ENCODE measurements around the gene MCRS1. TPM values are rescaled to one million over a fixed set of nuclear protein-coding genes. Genes with fewer than 3 reads are reported as not detected.
A peak's percentile ranks its signal among the peaks of the same experiment; 100 is the strongest.
"Not testable (repeated sequence)": the region's sequence is repeated elsewhere in the genome, so short reads cannot be mapped to it uniquely, and the experiment has no call there.

The MCRS1 gene
- total RNA-seq = 10 to 100 TPM; 35.3 to 62.5 (median 51.1) TPM

DNA sequence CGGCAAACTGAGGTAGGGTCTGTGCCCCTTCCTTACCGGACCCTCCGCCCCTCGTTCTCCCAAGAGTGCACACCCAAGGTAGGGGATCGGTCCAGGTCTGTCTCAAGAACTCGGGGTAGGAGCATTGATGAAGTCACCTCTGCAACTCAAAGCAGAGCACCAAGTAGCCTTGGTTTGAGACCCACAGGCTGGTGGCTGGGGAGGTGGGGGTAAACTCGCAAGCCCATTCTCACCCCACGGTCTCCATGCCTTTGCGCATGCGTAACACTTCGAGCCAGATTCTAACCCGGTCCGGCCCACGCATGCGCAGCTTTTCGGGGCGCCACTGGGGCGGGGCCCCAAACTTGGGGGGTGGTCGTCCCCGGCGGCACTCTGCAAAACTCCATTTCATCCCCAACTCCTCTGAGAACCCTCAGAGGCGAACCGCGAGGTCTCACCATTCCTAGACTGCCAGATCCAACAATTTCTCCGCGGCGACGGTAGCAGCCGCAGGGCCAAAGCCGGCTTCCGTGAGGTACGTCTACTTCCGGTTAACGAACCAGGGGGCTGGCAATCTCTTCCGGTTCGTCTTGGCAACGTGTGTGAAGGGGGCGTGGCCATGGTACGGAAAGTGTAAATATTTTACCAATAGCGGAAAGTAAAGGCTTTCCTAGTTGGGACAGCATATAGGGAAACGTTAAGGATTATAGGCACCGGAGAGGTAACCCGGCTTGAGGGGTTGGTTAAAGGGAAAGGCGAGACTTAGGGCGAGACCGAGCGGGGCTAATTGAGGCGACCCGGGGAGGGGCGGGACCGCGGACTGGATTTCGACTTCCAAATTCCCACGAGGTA is at the start of gene MCRS1:
TSS of gene MCRS1 (minus strand) at position 532 of the 831 bp plus-strand sequence. CDS start 1,411 bp downstream, outside the sequence.
- ATAC-seq = peak; percentile 93
- TF ChIP-seq CTCF (IDR thresholded peaks at IDR 0.05) (peak in 1 of 4 experiments; percentile 20), POLR2A (IDR thresholded peaks at IDR 0.05) (peak; percentile 29 to 43), POLR2AphosphoS5 (IDR thresholded peaks at IDR 0.05) (peak; percentile 83), EP300 (IDR thresholded peaks at IDR 0.05) (no peak)
- H3K4me3 ChIP-seq = peak within 1 kb of the TSS; percentile 45 to 57
- H3K9me3 ChIP-seq = no peaks in the 10 kb centered on the region
- H3K27me3 ChIP-seq = no peaks in the 10 kb centered on the region
- WGBS, 2 donors (ENCODE audit: low coverage in 1 of 2) = 1% methylated on average over 22 to 26 of the region's 54 CpGs
- peaks cover 0 to 54% (median 26%) of the 10 kb centered on the region in 3 donors for H3K4me1 ChIP-seq
- peak within 1 kb of the TSS; percentile 16 to 87 (median 84) for H3K27ac ChIP-seq
- H3K36me3 ChIP-seq = peaks cover 0 to 33% of the 10 kb centered on the region in 2 donors

GRCh38 chr12:49616533-49617219 is 48.7 kb upstream of the MCRS1 start:
- Histone ChIP-seq H3K36me3 (no peaks in the 10 kb centered on the region), H3K27me3 (peaks cover 4% of the 10 kb centered on the region), H3K27ac (no peak overlapping the region), H3K4me1 (peaks cover 0 to 5% (median 2%) of the 10 kb centered on the region in 3 donors), H3K4me3 (no peak overlapping the region), H3K9me3 (no peaks in the 10 kb centered on the region)
- TF ChIP-seq CTCF (IDR thresholded peaks at IDR 0.05) (no peak), POLR2AphosphoS5 (IDR thresholded peaks at IDR 0.05) (no peak), POLR2A (IDR thresholded peaks at IDR 0.05) (no peak), EP300 (IDR thresholded peaks at IDR 0.05) (no peak)
- ATAC-seq = no peak
- 50 to 63% methylated on average over 4 to 5 of the region's 5 CpGs for WGBS, 2 donors (ENCODE audit: low coverage in 1 of 2)

- TF ChIP-seq EP300 (IDR thresholded peaks at IDR 0.05) = no peak
- no peak for TF ChIP-seq POLR2AphosphoS5 (IDR thresholded peaks at IDR 0.05)
- no peak for TF ChIP-seq POLR2A (IDR thresholded peaks at IDR 0.05)
- TF ChIP-seq CTCF (IDR thresholded peaks at IDR 0.05) = no peak
- H3K4me1 ChIP-seq = no peaks in the 10 kb centered on the region
- peaks cover 0 to 2% (median 0%) of the 10 kb centered on the region in 3 donors for H3K9me3 ChIP-seq
- ATAC-seq = no peak
- peaks cover 4% of the 10 kb centered on the region for H3K27me3 ChIP-seq
- no peaks in the 10 kb centered on the region for H3K36me3 ChIP-seq
- no peak overlapping the region for H3K4me3 ChIP-seq
- 94 to 98% methylated on average over 2 to 7 of the region's 7 CpGs for WGBS, 2 donors (ENCODE audit: low coverage in 1 of 2)
- H3K27ac ChIP-seq = no peak overlapping the region
Observed at GRCh38 chr12:49615725-49616124, 47.8 kb upstream of the MCRS1 start.

GRCh38 chr12:49612210-49612609 is 44.3 kb upstream of the MCRS1 start:
- H3K9me3 ChIP-seq = peaks cover 0 to 8% (median 0%) of the 10 kb centered on the region in 3 donors
- no peak for TF ChIP-seq POLR2A (IDR thresholded peaks at IDR 0.05)
- TF ChIP-seq POLR2AphosphoS5 (IDR thresholded peaks at IDR 0.05) = no peak
- no peak for TF ChIP-seq EP300 (IDR thresholded peaks at IDR 0.05)
- TF ChIP-seq CTCF (IDR thresholded peaks at IDR 0.05) = no peak
- no peak for ATAC-seq
- no peaks in the 10 kb centered on the region for H3K4me1 ChIP-seq
- H3K36me3 ChIP-seq = no peaks in the 10 kb centered on the region
- H3K4me3 ChIP-seq = no peak overlapping the region
- no peak overlapping the region for H3K27ac ChIP-seq
- H3K27me3 ChIP-seq = peaks cover 4% of the 10 kb centered on the region

- not testable (repeated sequence) for H3K27ac ChIP-seq, H3K4me3 ChIP-seq, H3K36me3 ChIP-seq, H3K27me3 ChIP-seq, H3K9me3 ChIP-seq, H3K4me1 ChIP-seq, ATAC-seq
- 95 to 97% methylated on average over 3 to 4 of the region's 4 CpGs for WGBS, 2 donors (ENCODE audit: low coverage in 1 of 2)
Observed at GRCh38 chr12:49610785-49611184, 42.8 kb upstream of the MCRS1 start.

Data from gastroesophageal sphincter (tissue), 4 donors.